Ecto neural progenitor cell (in vitro differentiated cells): ENCODE measurements around the gene ARFGAP1.

Experiments used
- DNase-seq: peaks from one replicate; pipeline ENCODE4 v3.0.0-alpha.2; 2018; ENCODE audit warnings: low spot score

The ARFGAP1 gene

GRCh38 chr20:63279931-63280330 is 7.3 kb downstream of the ARFGAP1 start:
- DNase-seq, result no peak

- no peak for DNase-seq
These were observed 7.8 kb downstream of the ARFGAP1 start for GRCh38 chr20:63280371-63280770.

GRCh38 chr20:63280929-63281545 is 8.4 kb downstream of the ARFGAP1 start:
- no peak for DNase-seq

GRCh38 chr20:63281742-63282665 is 9.4 kb downstream of the ARFGAP1 start:
- DNase-seq, result no peak

GRCh38 chr20:63282946-63283345 is 10.3 kb downstream of the ARFGAP1 start:
- no peak for DNase-seq

GRCh38 chr20:63283397-63284082 is 10.9 kb downstream of the ARFGAP1 start:
- DNase-seq, result no peak

GRCh38 chr20:63284083-63284440 is 11.4 kb downstream of the ARFGAP1 start:
- no peak for DNase-seq

GRCh38 chr20:63284544-63284949 is 11.9 kb downstream of the ARFGAP1 start:
- no peak for DNase-seq

- DNase-seq, result no peak
These were observed 12.4 kb downstream of the ARFGAP1 start for GRCh38 chr20:63284981-63285524.

- no peak for DNase-seq
These were observed 13.3 kb downstream of the ARFGAP1 start for GRCh38 chr20:63285636-63286615.

- no peak for DNase-seq
These were observed 14.4 kb downstream of the ARFGAP1 start for GRCh38 chr20:63286781-63287696.

GRCh38 chr20:63287697-63288580 is 15.3 kb downstream of the ARFGAP1 start:
- no peak for DNase-seq

- DNase-seq, result no peak
These were observed 16.1 kb downstream of the ARFGAP1 start for GRCh38 chr20:63288581-63289251.

- no peak for DNase-seq
These were observed 16.9 kb downstream of the ARFGAP1 start for GRCh38 chr20:63289311-63290135.

GRCh38 chr20:63290136-63290676 is 17.6 kb downstream of the ARFGAP1 start:
- no peak for DNase-seq

GRCh38 chr20:63290677-63291472 is 18.3 kb downstream of the ARFGAP1 start:
- DNase-seq, result peak; percentile 82

- DNase-seq, result no peak
These were observed 19.2 kb downstream of the ARFGAP1 start for GRCh38 chr20:63291811-63292210.
